Measurements from ENCODE around the gene SLC4A1.

Gene SLC4A1

DNA sequence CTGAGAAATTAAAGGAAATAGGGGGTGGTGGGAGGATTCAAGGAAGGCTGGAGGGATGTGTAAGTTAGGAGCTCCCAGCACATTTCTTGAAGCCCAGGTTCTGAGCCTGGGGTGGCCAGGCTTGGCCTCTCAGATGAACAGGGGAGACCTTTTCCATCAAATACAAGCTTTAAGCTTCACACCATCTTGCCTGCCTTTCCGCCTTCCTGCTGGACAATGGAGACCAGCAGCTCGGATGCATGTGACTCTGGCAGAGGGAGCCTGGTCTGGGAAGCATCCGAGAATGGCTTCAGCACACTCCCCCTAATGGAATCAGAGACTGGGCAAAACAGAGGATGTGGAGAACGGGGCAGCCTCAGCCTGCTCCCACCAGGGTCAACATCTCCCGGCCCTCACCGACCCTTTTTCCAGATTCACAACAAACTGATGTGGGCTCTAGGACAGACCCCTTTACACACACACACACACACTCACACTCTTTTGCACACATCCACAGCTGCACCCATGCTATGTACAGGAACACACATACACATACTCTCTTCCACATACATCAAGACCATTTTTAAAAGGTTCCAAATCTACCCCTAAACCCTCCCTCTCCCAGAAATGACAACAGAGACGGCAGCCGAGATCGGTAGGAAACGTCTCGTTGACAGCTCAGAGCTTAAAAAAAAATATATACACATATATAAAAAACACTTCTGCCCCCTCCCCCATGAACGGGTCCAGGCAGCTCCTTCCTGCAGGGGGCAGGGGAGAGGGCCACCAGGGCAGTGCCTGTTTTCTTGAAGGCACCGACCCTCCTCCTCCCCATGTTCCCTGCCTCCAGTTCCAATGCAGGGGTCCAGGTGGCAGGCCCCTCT is 61.7 kb downstream of the SLC4A1 start:
- no peak for DNase-seq (ENCODE audit: low spot score)

- DNase-seq (ENCODE audit: low spot score), result no peak
Measured at GRCh38 chr17:44204441-44204882, 63.5 kb downstream of the SLC4A1 start.

DNA sequence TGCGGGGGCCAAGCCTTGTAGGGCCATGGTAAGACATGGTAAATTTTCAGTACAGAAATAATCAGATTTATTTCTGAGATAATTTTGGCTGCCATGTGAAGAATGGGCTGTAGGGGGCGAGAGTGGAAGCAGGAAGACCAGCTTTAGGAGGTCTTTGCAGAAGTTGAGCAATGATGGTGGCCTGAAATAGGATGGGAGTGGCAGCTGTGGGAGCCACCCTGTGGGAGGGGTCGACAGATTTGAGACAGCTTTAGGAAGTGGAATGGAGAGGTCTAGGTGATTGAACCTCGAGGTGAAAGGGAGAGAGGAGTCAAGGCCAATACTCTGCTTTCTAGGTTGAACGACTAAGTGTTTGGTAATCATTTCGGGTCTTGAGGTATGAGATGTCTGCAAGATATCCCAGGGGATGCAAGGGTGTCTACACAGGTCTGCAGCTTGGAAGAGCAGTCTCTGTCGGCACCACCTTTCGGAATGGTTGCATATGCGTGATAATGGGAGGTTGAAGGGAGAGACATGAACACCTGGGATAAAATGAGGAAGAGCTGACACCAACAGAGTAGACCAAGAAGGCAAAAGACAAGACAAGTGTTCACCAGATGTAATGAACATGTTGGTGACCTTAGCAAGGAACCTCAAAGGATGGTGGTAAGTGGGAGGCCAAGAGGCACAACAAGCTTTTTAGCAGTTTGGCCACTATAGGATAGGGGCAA is 64.0 kb downstream of the SLC4A1 start:
- no peak for DNase-seq (ENCODE audit: low spot score)

GRCh38 chr17:44202756-44203155 is 65.2 kb downstream of the SLC4A1 start:
- DNase-seq (ENCODE audit: low spot score), result no peak

GRCh38 chr17:44200478-44201155 is 67.3 kb downstream of the SLC4A1 start:
- no peak for DNase-seq (ENCODE audit: low spot score)

- peak; percentile 93 for DNase-seq (ENCODE audit: low spot score)
Measured at GRCh38 chr17:44199553-44200477, 68.1 kb downstream of the SLC4A1 start, which contains the start of gene ATXN7L3. Gene ATXN7L3 (minus strand): TSS chr17:44199884. CDS start chr17:44198070, 1,814 bp downstream.

- DNase-seq (ENCODE audit: low spot score), result no peak
Measured at GRCh38 chr17:44198721-44199552, 69.0 kb downstream of the SLC4A1 start.
